Head of caudate nucleus (tissue), 42 donors: ENCODE results near the gene PDE4D.

ENCODE experiments used
- DNase-seq, 42 donors: peaks; one replicate each; pipeline versions ENCODE4 v3.0.0 to v3.0.0-alpha.2; 2020 to 2021; ENCODE audit warnings: mixed read lengths in 7 of 42
- intact Hi-C: fragments of 100-400 bp; cut with DNase I; formaldehyde crosslinking; loops from one replicate; pipeline ENCODE4 v1.15.0; 2022

PDE4D gene

GRCh38 chr5:59103303-59103702, 790.2 kb downstream of the PDE4D start:
- DNase-seq = no peak
- intact Hi-C loops = no loop called here

DNA sequence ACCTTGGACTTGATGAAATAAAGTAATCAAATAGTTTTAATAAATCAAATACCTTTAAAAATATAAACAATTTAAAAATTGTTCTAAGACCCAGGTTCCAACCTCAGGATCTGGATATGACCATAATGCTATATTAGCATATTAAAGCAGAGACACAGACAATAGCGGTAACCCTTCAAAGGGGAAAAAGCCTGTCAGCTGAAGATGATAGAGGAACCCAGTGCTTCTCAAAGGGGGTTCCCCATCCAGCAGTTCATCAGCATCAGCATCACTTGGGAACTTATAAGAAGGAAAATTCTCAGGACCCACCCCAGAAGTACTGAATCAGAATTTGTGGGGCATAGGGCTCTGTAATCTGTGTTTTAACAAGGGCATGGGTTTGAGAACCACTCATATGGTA, 791.1 kb downstream of the PDE4D start:
- intact Hi-C loops = no loop called here
- no peak for DNase-seq

GRCh38 chr5:59100875-59101274, 792.7 kb downstream of the PDE4D start:
- intact Hi-C loops = no loop called here
- no peak for DNase-seq

DNA sequence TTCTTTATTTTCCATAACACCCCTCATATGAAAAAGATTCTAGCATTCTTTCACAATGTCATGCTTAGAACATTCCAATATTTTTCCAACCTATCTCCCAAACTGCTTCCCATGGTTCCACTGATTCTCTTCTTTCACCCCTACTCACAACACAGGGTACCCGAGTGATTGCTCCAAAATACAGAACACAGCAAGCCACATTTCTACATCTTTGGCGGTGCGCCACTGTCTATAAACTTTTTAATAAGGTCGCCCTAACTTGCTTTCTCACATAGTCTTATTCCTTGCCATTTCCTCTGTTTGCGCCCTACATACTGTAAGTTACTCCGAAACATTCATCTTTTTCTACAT, 793.6 kb downstream of the PDE4D start:
- intact Hi-C loops = no loop called here
- no peak for DNase-seq

DNA sequence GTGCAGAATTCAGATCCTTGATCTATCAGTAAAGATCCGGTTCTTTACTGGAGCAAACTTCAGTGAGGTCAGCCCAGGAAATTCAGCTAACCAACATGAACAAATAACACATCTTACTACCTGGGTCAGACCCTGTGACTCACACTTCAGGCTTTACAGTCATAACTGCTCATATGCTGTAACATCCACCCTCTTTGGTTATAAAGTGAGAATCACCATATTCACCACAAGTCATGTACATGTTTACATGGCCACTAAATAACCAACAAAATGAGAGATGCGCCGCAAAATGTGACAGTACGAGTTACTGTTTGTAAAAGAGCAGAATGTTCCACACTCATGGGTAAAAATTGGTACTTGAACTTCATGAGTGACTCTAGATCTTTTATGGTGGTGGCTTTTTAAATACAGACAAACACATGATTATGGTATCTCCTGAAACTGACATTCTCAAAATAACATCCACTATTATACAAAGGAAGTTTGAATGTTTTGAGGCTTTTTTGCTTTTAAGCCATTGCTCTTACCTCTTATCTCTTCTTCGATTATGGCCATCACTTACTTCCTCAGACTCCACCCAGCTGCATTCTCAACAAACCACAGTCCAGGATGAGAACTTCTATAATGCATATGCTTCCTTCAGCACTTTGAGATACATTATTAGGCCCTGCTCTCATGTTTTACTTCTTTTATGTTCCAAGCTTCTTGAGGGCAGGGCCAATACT, 794.1 kb downstream of the PDE4D start:
- intact Hi-C loops = no loop called here
- DNase-seq = no peak

DNA sequence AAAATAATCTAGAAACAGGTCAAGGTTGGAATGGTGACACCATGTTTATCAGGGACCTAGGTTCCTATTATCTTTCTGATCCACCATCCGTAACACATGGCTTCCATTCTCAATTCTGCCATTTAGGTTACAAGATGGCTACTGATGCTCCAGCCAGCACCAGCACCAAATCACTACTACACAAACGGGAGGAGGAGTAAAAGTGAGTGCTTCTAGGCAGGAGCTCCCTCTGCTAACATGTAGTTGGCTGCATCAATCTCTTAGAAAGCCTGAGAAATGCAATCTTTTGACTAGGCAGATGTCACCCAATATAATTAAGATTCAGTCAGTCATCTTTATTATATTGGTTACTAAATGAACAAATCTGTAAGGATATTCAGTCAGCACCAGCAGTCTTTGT, 794.8 kb downstream of the PDE4D start:
- no peak for DNase-seq
- intact Hi-C loops = no loop called here

- intact Hi-C loops = no loop called here
- DNase-seq = no peak
These were observed 795.8 kb downstream of the PDE4D start for GRCh38 chr5:59097712-59098111.

GRCh38 chr5:59097116-59097515, 796.4 kb downstream of the PDE4D start:
- no peak for DNase-seq
- intact Hi-C loops = no loop called here

DNA sequence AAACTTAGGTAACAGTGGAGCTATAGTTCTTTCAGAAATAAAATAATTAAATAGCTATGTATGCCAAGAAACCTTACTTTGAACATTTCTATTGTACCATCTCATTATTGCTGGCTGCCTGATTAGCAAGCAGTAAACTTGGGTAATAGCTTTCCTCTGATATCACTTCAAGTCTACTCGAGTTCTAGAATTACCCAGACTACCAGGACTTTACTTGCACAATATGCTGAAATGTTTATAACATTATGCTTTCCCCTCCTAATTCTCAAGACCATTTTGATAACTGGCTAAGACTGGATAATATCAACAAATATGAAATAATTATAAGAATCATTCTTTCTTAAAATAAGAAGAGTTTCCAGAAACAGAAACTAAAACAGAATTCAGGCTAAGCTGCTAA, 798.0 kb downstream of the PDE4D start:
- DNase-seq = no peak
- intact Hi-C loops = no loop called here

DNA sequence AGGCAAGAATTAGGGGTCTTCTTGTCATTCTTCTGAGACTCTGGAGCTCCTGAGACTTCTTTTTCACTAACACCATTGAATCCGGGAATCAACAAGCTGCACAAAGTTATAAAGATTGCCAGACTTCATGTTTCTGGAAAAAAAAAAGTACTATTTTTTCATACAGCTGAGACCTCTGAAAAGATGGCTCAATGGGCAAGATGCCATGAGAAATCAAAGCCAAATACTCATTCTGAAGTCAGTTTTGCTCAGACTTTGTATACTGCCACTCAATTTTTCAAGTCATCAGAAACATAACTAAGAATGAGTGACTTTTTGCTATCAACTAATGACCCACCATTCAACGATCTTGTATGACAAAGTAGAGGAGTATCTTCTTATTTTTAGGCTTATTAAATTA, 798.7 kb downstream of the PDE4D start:
- intact Hi-C loops = no loop called here
- DNase-seq = no peak

GRCh38 chr5:59093329-59093728, 800.2 kb downstream of the PDE4D start:
- intact Hi-C loops = no loop called here

GRCh38 chr5:59092758-59093157, 800.8 kb downstream of the PDE4D start:
- intact Hi-C loops = no loop called here
- no peak for DNase-seq

More at GRCh38 chr5:59093329-59093728, 800.2 kb downstream of the PDE4D start:
- no peak for DNase-seq

DNA sequence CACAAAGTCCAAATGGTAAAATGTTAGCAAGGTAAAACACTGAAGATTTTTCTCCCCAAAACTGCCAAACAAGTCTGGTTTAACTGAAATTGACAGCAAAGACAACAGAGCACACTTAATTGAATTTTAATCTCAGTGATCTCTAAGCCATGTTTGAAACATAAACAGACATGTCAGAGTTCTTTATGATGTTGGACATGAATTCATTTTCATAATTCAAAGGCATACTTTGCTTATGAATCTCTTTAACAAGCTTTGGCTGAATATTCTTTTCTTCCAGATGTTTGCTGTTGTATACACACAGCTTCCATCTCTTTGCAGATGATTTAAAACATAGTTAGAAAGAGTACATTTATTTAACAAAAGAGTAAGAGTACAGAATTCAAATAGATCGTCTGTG, 801.6 kb downstream of the PDE4D start:
- DNase-seq = no peak
- intact Hi-C loops = no loop called here

- DNase-seq = no peak
- intact Hi-C loops = no loop called here
These were observed 803.2 kb downstream of the PDE4D start for GRCh38 chr5:59090323-59090722.

DNA sequence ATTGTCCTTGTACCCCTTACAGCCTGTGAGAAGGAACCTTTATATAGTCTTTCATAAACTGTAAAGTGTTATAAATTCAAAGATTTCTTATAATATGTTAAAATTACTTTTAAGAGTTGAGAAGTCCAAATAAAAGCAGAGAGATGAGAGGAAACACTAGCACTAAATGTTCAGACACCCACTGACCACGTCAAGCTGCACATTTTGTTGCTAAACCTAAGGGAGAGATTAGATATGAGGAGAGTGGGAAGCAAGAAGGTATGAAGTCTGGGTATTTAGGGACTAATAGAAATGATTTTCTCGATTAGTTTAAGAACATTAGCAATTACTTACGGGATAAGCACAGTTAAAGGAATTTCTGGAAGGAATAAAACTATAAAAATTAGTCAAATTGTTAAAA, 803.8 kb downstream of the PDE4D start:
- intact Hi-C loops = no loop called here
- no peak for DNase-seq

DNA sequence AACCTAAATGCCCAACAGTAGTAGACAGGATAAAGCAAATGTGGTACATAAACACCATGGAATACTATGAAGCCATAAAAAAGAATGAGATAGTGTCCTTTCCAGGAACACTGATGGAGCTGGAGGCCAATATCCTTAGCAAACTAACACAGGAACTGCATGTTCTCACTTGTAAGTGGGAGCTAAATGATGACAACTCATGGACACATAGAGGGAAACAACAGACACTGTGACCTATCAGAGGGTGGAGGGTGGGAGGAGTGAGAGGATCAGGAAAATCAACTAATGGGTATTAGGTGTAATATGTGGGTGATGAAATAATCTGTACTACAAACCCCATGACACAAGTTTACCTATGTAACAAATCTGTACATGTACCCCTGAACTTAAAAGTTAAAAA, 805.0 kb downstream of the PDE4D start:
- intact Hi-C loops = no loop called here
- DNase-seq = no peak

DNA sequence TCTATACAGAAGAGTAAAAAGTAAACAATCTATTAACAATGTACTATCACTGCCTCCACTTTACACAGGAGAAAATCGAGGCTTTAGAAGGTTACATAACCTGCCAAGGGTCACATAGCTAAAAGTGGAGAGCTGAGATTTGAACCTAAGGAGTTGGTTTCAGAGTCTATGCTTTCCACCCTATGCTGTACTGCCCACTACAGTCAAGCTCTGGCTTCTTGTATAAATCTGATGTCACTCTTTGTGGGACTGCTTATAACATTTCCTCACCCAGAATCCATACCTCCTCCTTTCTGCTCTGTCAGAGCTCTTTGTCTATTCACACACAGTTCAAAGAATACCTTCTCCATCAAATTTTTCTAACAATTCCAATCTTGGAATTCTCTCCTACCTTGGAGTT, 807.5 kb downstream of the PDE4D start:
- DNase-seq = no peak
- intact Hi-C loops = no loop called here

DNA sequence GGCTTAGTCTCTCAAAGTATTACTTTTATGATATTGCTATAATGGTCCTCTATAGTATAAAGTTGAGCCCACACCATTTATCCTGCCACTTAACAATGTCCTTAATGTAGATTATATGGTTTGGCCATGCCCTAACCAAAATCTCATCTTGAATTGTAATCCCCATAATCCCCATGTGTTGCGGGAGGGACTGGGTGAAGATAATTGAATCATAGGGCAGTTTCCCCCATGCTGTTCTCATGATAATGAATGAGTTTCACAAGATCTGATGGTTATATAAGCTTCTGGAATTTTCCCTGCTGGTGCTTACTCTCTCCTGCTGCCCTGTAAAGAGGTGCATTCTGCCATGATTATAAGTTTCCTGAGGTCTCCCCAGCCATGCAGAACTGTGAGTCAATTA, 811.8 kb downstream of the PDE4D start:
- no peak for DNase-seq
- intact Hi-C loops = no loop called here

DNA sequence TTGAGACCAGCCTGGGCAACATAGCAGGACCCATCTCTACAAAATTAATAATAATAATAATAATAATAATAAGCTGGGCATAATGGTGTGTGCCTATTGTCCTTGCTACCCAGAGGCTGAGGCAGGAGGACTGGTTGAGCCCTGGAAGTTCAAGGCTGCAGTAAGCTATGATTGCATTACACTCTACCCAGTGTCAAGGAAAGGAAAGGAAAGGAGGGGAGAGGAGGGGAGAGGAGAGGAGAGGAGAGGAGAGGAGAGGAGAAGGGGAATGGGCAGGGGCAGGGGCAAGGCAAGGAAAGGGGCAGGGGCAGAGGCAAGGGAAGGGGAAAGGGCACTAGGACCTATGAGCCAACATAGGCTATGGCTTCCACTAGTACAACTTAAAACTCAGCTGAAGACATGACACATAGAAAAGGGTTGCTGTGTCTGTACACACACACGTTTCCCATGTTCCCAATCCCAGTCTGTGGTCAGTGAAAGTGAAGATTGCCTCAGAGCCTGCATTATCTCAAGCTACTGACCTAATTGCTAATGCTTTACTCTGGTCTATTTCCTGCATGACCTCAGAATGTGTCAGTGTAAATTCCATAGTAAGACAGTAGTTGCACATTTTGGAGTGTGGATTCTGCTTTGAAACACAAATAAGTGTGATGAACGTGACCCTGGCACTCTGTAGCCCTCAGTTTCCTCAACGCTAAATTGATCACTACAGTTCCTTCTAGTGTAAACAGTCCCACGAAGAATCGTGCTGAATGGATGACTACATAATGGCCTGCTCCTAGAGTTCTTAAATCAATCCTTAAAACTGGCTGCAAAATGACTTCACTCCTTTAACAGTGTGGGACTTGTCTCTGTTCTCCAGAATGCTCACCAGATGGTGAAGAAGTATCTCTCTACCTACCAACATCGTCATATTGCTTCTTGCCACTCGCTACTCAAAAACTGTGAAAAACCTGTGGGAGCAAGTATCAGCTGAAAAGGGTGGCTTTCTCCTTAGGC, 813.6 kb downstream of the PDE4D start:
- DNase-seq = no peak
- intact Hi-C loops = no loop called here

GRCh38 chr5:59071755-59072549, 821.6 kb downstream of the PDE4D start:
- intact Hi-C loops = no loop called here
- no peak for DNase-seq
